HEK293T (cell line): ENCODE data around the gene CHIT1.
"Not testable (repeated sequence)": the region's sequence is repeated elsewhere in the genome, so short reads cannot be mapped to it uniquely, and the experiment has no call there.

Experiments used
- CTCF ChIA-PET: fragments of 350-600 bp; formaldehyde crosslinking; extraction: SDS; loops from one replicate; lab custom pipeline; 2021; ENCODE audit warnings: antibody characterized with exemption, inconsistent platforms; lab: Yijun Ruan, JAX
- POLR2A ChIA-PET: fragments of 350-600 bp; formaldehyde crosslinking; extraction: SDS; loops from one replicate; lab custom pipeline; 2020; ENCODE audit warnings: antibody characterized with exemption, inconsistent platforms; lab: Yijun Ruan, JAX
- DNase-seq: peaks from one replicate; pipeline ENCODE4 v3.0.0; 2012; ENCODE audit warnings: mixed read lengths; ENCODE audit errors: extremely low spot score
- ARNT ChIP-seq: fragments of 450-650 bp; IDR thresholded peaks from 2 replicates; pipeline ENCODE4 v1.6.1; 2017; ENCODE audit warnings: mild to moderate bottlenecking
- BHLHE40 ChIP-seq: fragments of 450-650 bp; IDR thresholded peaks from 2 replicates; pipeline ENCODE4 v1.6.1; 2016; ENCODE audit warnings: mild to moderate bottlenecking, moderate library complexity, borderline replicate concordance
- CTBP1 ChIP-seq: fragments of 450-650 bp; IDR thresholded peaks from 2 replicates; pipeline ENCODE4 v1.6.1; 2016; ENCODE audit warnings: borderline replicate concordance
- ELF4 ChIP-seq: fragments of 450-650 bp; IDR thresholded peaks from 2 replicates; pipeline ENCODE4 v1.6.1; 2017; ENCODE audit warnings: antibody characterized with exemption
- FOXA1 ChIP-seq: fragments of 450-650 bp; IDR thresholded peaks from 2 replicates; pipeline ENCODE4 v1.6.1; 2016; ENCODE audit warnings: mild to moderate bottlenecking
- FOXK2 ChIP-seq: fragments of 450-650 bp; IDR thresholded peaks from 2 replicates; pipeline ENCODE4 v1.6.1; 2016; ENCODE audit warnings: mild to moderate bottlenecking
- FOXM1 ChIP-seq: fragments of 450-650 bp; IDR thresholded peaks from 2 replicates; pipeline ENCODE4 v1.6.1; 2017; ENCODE audit warnings: mild to moderate bottlenecking, borderline replicate concordance
- HDGF ChIP-seq: fragments of 450-650 bp; IDR thresholded peaks from 2 replicates; pipeline ENCODE4 v1.6.1; 2017; ENCODE audit warnings: antibody characterized with exemption, borderline replicate concordance
- L3MBTL2 ChIP-seq: fragments of 450-650 bp; conservative IDR thresholded peaks from 2 replicates; pipeline ENCODE4 v1.6.1; 2016; ENCODE audit warnings: mild to moderate bottlenecking
- LEF1 ChIP-seq: fragments of 450-650 bp; IDR thresholded peaks from 2 replicates; pipeline ENCODE4 v1.6.1; 2017; ENCODE audit warnings: mild to moderate bottlenecking, borderline replicate concordance
- NFRKB ChIP-seq: fragments of 450-650 bp; IDR thresholded peaks from 2 replicates; pipeline ENCODE4 v1.6.1; 2016; ENCODE audit warnings: mild to moderate bottlenecking, moderate library complexity
- PKNOX1 ChIP-seq: fragments of 450-650 bp; IDR thresholded peaks from 2 replicates; pipeline ENCODE4 v1.6.1; 2016
- SP1 ChIP-seq: fragments of 450-650 bp; IDR thresholded peaks from 2 replicates; pipeline ENCODE4 v1.6.1; 2017
- SUZ12 ChIP-seq: fragments of 450-650 bp; IDR thresholded peaks from 2 replicates; pipeline ENCODE4 v1.6.1; 2016; ENCODE audit warnings: mild to moderate bottlenecking
- TARDBP ChIP-seq: fragments of 450-650 bp; IDR thresholded peaks from 2 replicates; pipeline ENCODE4 v1.6.1; 2016
- ZNF384 ChIP-seq: fragments of 450-650 bp; IDR thresholded peaks from 2 replicates; pipeline ENCODE4 v1.6.1; 2016

The CHIT1 gene

GRCh38 chr1:203252678-203253077 lies 23.2 kb upstream of the CHIT1 start:
- CTCF ChIA-PET: interaction anchor here (0.6 to 1.2 kb wide), 2 partner anchors 90 to 170 kb away, joined by 3 to 5 read pairs; no protein-coding TSS in a partner anchor
- DNase-seq: no peak
- POLR2A ChIA-PET: no interaction called here
- peak; percentile 3; the same call in 1 of the 2 replicates for TF ChIP-seq PKNOX1
- no peak for TF ChIP-seq SUZ12

GRCh38 chr1:203251466-203251865 lies 22.0 kb upstream of the CHIT1 start:
- DNase-seq: no peak
- POLR2A ChIA-PET: no interaction called here
- CTCF ChIA-PET: no interaction called here
- TF ChIP-seq ELF4 (no peak), NFRKB (no peak), ARNT (no peak), BHLHE40 (no peak), CTBP1 (no peak)

GRCh38 chr1:203250911-203251310 lies 21.4 kb upstream of the CHIT1 start:
- TF ChIP-seq FOXM1 (no peak), PKNOX1 (0 out of 2 replicates have a peak, but pooled peaks have one; percentile 12)
- POLR2A ChIA-PET: no interaction called here
- DNase-seq: no peak
- CTCF ChIA-PET: interaction anchor here (0.7 to 1.0 kb wide), 2 partner anchors 17 to 34 kb away, joined by 3 to 4 read pairs; no protein-coding TSS in a partner anchor

GRCh38 chr1:203244776-203245175 lies 15.3 kb upstream of the CHIT1 start:
- no peak for TF ChIP-seq NFRKB
- TF ChIP-seq BHLHE40: no peak
- TF ChIP-seq LEF1: no peak
- no peak for TF ChIP-seq CTBP1
- TF ChIP-seq HDGF: no peak
- CTCF ChIA-PET: no interaction called here
- no peak for DNase-seq
- POLR2A ChIA-PET: no interaction called here

- POLR2A ChIA-PET, DNase-seq, CTCF ChIA-PET: not testable (repeated sequence)
Observed at GRCh38 chr1:203241708-203242107, 12.2 kb upstream of the CHIT1 start.

- TF ChIP-seq ARNT: no peak
- no peak for TF ChIP-seq TARDBP
- no peak for TF ChIP-seq FOXK2
- no peak for TF ChIP-seq FOXM1
- TF ChIP-seq SP1: no peak
- no peak for TF ChIP-seq SUZ12
- TF ChIP-seq HDGF: no peak
- TF ChIP-seq ZNF384: no peak
- no peak for TF ChIP-seq L3MBTL2
- no peak for TF ChIP-seq CTBP1
- no peak for TF ChIP-seq ELF4
- no peak for TF ChIP-seq BHLHE40
- no peak for TF ChIP-seq NFRKB
- TF ChIP-seq PKNOX1: no peak
- no peak for TF ChIP-seq LEF1
- ChIA-PET POLR2A (no interaction called here), CTCF (interaction anchor here (0.7 kb wide), 2 partner anchors 28 to 29 kb away, joined by 3 read pairs; no protein-coding TSS in a partner anchor)
- DNase-seq: no peak
Observed at GRCh38 chr1:203239526-203240305, 10.2 kb upstream of the CHIT1 start.

GRCh38 chr1:203239081-203239480 lies 9.6 kb upstream of the CHIT1 start:
- DNase-seq: no peak
- POLR2A ChIA-PET: no interaction called here
- TF ChIP-seq ZNF384: no peak
- TF ChIP-seq SUZ12: no peak
- no peak for TF ChIP-seq FOXK2
- TF ChIP-seq CTBP1: no peak
- TF ChIP-seq BHLHE40: no peak
- no peak for TF ChIP-seq HDGF
- CTCF ChIA-PET: interaction anchor here (0.7 kb wide), 1 partner anchor 30 kb away, joined by 3 read pairs; no protein-coding TSS in a partner anchor

- TF ChIP-seq L3MBTL2 (no peak), ARNT (no peak), TARDBP (no peak), FOXK2 (no peak), ZNF384 (no peak), FOXA1 (no peak)
- no peak for DNase-seq
- POLR2A ChIA-PET: no interaction called here
- CTCF ChIA-PET: interaction anchor here (0.7 kb wide), 1 partner anchor 31 kb away, joined by 3 read pairs; no protein-coding TSS in a partner anchor
Observed at GRCh38 chr1:203238535-203238934, 9.1 kb upstream of the CHIT1 start.

GRCh38 chr1:203234901-203235300 lies 5.4 kb upstream of the CHIT1 start:
- DNase-seq, CTCF ChIA-PET, POLR2A ChIA-PET: not testable (repeated sequence)
